GM23338 (cell line): ENCODE results near the gene NENF. TPM values are rescaled to one million over a fixed set of nuclear protein-coding genes. Genes with fewer than 3 reads are reported as not detected.

Experiments used
- ATAC-seq: fragments of 200-7000 bp; cut with Tn5 transposase; 3 replicates; pipeline ENCODE4 v1.9.1; 2020
- DNase-seq: peaks from one replicate; pipeline ENCODE4 v3.0.0-alpha.2; 2015; ENCODE audit warnings: low spot score
- H2AFZ ChIP-seq: fragments of 200-600 bp; sonication (generic); 2 replicates; pipeline ENCODE4 v1.8.0; 2016; ENCODE audit warnings: antibody characterized with exemption, mild to moderate bottlenecking, moderate library complexity
- H3F3A ChIP-seq: fragments of 200-600 bp; sonication (generic); replicated peaks from 2 replicates; pipeline ENCODE4 v1.8.0; 2017; ENCODE audit warnings: antibody characterized with exemption, mixed run types, low read depth
- H3K27ac ChIP-seq: fragments of 200-600 bp; sonication (generic); 2 replicates; pipeline ENCODE4 v1.6.1; 2016; ENCODE audit warnings: low read depth
- H3K27me3 ChIP-seq: fragments of 200-600 bp; sonication (generic); 2 replicates; pipeline ENCODE4 v1.8.0; 2016; ENCODE audit warnings: mild to moderate bottlenecking, mixed run types, moderate library complexity; ENCODE audit not compliant: insufficient read depth
- H3K36me3 ChIP-seq: fragments of 200-600 bp; sonication (generic); 2 replicates; pipeline ENCODE4 v1.8.0; 2016; ENCODE audit warnings: mild to moderate bottlenecking; ENCODE audit not compliant: insufficient read depth
- H3K4me1 ChIP-seq: fragments of 200-600 bp; sonication (generic); 2 replicates; pipeline ENCODE4 v1.8.0; 2016; ENCODE audit warnings: mild to moderate bottlenecking, moderate library complexity; ENCODE audit not compliant: insufficient read depth
- H3K4me2 ChIP-seq: fragments of 200-600 bp; sonication (generic); 2 replicates; pipeline ENCODE4 v1.7.1; 2017; ENCODE audit warnings: mixed run types
- H3K4me3 ChIP-seq: fragments of 200-600 bp; sonication (generic); 2 replicates; pipeline ENCODE4 v1.6.1; 2016; ENCODE audit warnings: mixed run types
- H3K79me2 ChIP-seq: fragments of 200-600 bp; sonication (generic); replicated peaks from 2 replicates; pipeline ENCODE4 v1.8.0; 2017; ENCODE audit warnings: mild to moderate bottlenecking; ENCODE audit not compliant: insufficient read depth
- H3K9me2 ChIP-seq: fragments of 200-600 bp; sonication (generic); 2 replicates; pipeline ENCODE4 v1.8.0; 2017; ENCODE audit not compliant: insufficient read depth
- H4K20me1 ChIP-seq: fragments of 200-600 bp; sonication (generic); replicated peaks from 2 replicates; pipeline ENCODE4 v1.8.0; 2017; ENCODE audit warnings: mild to moderate bottlenecking; ENCODE audit not compliant: insufficient read depth
- H3K27ac Mint-ChIP-seq: 2 replicates; pipeline ENCODE4 v1.8.0; 2020; ENCODE audit warnings: inconsistent platforms, mild to moderate bottlenecking, moderate library complexity, mixed read lengths
- H3K27me3 Mint-ChIP-seq: 3 replicates; pipeline ENCODE4 v1.8.0; 2022; ENCODE audit warnings: low read depth, mild to moderate bottlenecking, moderate library complexity, mixed read lengths, inconsistent platforms; ENCODE audit not compliant: insufficient read depth, poor library complexity
- H3K36me3 Mint-ChIP-seq: 3 replicates; pipeline ENCODE4 v1.8.0; 2021; ENCODE audit warnings: low read depth, mild to moderate bottlenecking, inconsistent platforms, moderate library complexity, mixed read lengths
- H3K4me1 Mint-ChIP-seq: 3 replicates; pipeline ENCODE4 v1.8.0; 2020; ENCODE audit warnings: mild to moderate bottlenecking, inconsistent platforms, mixed read lengths
- H3K4me3 Mint-ChIP-seq: 3 replicates; pipeline ENCODE4 v1.8.0; 2021; ENCODE audit warnings: moderate library complexity, mild to moderate bottlenecking, inconsistent platforms, mixed read lengths
- H3K9me3 Mint-ChIP-seq: 3 replicates; pipeline ENCODE4 v1.8.0; 2020; ENCODE audit warnings: moderate library complexity, mild to moderate bottlenecking, inconsistent platforms, mixed read lengths
- ETS1 ChIP-seq: IDR thresholded peaks from 2 replicates; pipeline ENCODE4 v1.6.1; 2016; ENCODE audit warnings: antibody characterized with exemption
- EZH2 ChIP-seq: fragments of 200-600 bp; sonication (generic); IDR thresholded peaks from one replicate; pipeline ENCODE4 v1.8.0; 2017; ENCODE audit warnings: antibody characterized with exemption, mild to moderate bottlenecking, low read depth; ENCODE audit not compliant: unreplicated experiment
- EZH2phosphoT487 ChIP-seq: fragments of 200-600 bp; sonication (generic); IDR thresholded peaks from one replicate; pipeline ENCODE4 v1.8.1; 2018; ENCODE audit warnings: antibody characterized with exemption; ENCODE audit not compliant: unreplicated experiment
- JUNB ChIP-seq: IDR thresholded peaks from one replicate; pipeline ENCODE4 v1.6.1; 2016; ENCODE audit warnings: antibody characterized with exemption; ENCODE audit not compliant: unreplicated experiment
- NANOG ChIP-seq: IDR thresholded peaks from 2 replicates; pipeline ENCODE4 v1.6.1; 2016; ENCODE audit warnings: antibody characterized with exemption, borderline replicate concordance
- POLR2AphosphoS5 ChIP-seq: IDR thresholded peaks from 2 replicates; pipeline ENCODE4 v1.6.1; 2016; ENCODE audit warnings: antibody characterized with exemption, low read depth
- REST ChIP-seq: IDR thresholded peaks from one replicate; pipeline ENCODE4 v1.6.1; 2018; ENCODE audit warnings: antibody characterized with exemption; ENCODE audit not compliant: unreplicated experiment
- STAT1 ChIP-seq: IDR thresholded peaks from one replicate; pipeline ENCODE4 v1.6.1; 2016; ENCODE audit warnings: antibody characterized with exemption; ENCODE audit not compliant: unreplicated experiment
- ZNF114 ChIP-seq: fragments of 250-450 bp; sonication (Bioruptor Pico); IDR thresholded peaks from 2 replicates; pipeline ENCODE4 v1.5.0; 2020; ENCODE audit warnings: mild to moderate bottlenecking, moderate library complexity
- ZNF331 ChIP-seq: fragments of 250-450 bp; sonication (Bioruptor Pico); IDR thresholded peaks from 2 replicates; pipeline ENCODE4 v1.5.0; 2020; ENCODE audit warnings: low read depth, mild to moderate bottlenecking, moderate library complexity
- ZNF462 ChIP-seq: fragments of 250-450 bp; sonication (Bioruptor Pico); IDR thresholded peaks from 2 replicates; pipeline ENCODE4 v1.5.0; 2020; ENCODE audit warnings: mild to moderate bottlenecking, moderate library complexity
- polyA plus RNA-seq: library from polyadenylated mRNA; unstranded; fragments of >200 nt; fragmentation: Nextera tagmentation; extraction: Ambion mirVana; gene quantifications from 2 replicates; pipeline ENCODE4 v1.2.1, GENCODE V29; 2016
- total RNA-seq: library from RNA; depleted of rRNA; stranded (reverse); fragments of >200 nt; shearing (Covaris generic); gene quantifications from 2 replicates; pipeline ENCODE4 v1.2.3, GENCODE V29; 2014
- TF ChIP-seq, protein P1 (sequence below), 2 experiments: fragments of 200-600 bp in 1 of 2; sonication (generic) in 1 of 2; conservative IDR thresholded peaks; 2 replicates each; pipeline versions ENCODE4 v1.5.1 to v1.6.1; 2016 to 2017; ENCODE audit warnings: antibody characterized with exemption in 2 of 2, low read depth in 2 of 2, mild to moderate bottlenecking in 2 of 2, moderate library complexity in 1 of 2

NENF gene
- total and polyA plus RNA-seq, 2 experiments from 2014 or later, result 27.6 to 60.7 TPM

DNA sequence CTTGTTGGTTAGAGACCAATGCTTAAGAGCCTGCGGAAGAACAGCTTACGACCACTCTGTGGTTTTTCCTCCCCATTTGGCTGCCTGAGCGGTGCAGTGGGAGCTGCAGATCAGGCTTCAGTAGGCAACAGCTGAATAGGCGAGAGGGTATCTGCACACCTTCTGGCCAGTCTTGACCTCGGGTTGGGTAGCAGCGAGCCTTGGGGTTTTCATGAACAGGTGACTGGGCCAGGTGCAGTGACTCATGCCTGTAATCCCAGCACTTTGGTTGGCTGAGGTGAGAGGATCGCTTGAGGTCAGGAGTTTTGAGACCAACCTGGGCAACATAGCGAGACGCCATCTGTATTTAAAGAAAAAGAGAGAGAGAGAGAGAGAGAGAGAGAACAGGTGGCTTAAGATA, 41.0 kb downstream of the NENF start:
- DNase-seq (no peak), ATAC-seq (no peak)
- no peaks in the 10 kb centered on the region for H3F3A ChIP-seq
- H4K20me1 ChIP-seq, result no peaks in the 10 kb centered on the region
- Mint-ChIP-seq H3K27me3 (peaks cover 17% of the 10 kb centered on the region), H3K27ac (no peak overlapping the region), H3K9me3 (peaks cover 12% of the 10 kb centered on the region), H3K4me1 (no peaks in the 10 kb centered on the region), H3K36me3 (peaks cover 5% of the 10 kb centered on the region; the same call in 1 of the 3 replicates), H3K4me3 (no peak overlapping the region)
- H3K4me2 ChIP-seq, result no peak overlapping the region
- no peak overlapping the region for H2AFZ ChIP-seq
- no peak overlapping the region for H3K4me3 ChIP-seq
- no peaks in the 10 kb centered on the region for H3K36me3 ChIP-seq
- no peak for TF ChIP-seq JUNB
- TF ChIP-seq STAT1, result no peak
- TF ChIP-seq EZH2, result no peak
- TF ChIP-seq POLR2AphosphoS5, result no peak
- TF ChIP-seq ZNF462 (CRISPR knock-in tag), result no peak
- TF ChIP-seq REST, result no peak
- TF ChIP-seq EZH2phosphoT487, result no peak
- no peak for TF ChIP-seq NANOG
- TF ChIP-seq ZNF331 (CRISPR knock-in tag), result no peak
- TF ChIP-seq, protein P1, sequence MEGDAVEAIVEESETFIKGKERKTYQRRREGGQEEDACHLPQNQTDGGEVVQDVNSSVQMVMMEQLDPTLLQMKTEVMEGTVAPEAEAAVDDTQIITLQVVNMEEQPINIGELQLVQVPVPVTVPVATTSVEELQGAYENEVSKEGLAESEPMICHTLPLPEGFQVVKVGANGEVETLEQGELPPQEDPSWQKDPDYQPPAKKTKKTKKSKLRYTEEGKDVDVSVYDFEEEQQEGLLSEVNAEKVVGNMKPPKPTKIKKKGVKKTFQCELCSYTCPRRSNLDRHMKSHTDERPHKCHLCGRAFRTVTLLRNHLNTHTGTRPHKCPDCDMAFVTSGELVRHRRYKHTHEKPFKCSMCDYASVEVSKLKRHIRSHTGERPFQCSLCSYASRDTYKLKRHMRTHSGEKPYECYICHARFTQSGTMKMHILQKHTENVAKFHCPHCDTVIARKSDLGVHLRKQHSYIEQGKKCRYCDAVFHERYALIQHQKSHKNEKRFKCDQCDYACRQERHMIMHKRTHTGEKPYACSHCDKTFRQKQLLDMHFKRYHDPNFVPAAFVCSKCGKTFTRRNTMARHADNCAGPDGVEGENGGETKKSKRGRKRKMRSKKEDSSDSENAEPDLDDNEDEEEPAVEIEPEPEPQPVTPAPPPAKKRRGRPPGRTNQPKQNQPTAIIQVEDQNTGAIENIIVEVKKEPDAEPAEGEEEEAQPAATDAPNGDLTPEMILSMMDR (conservative IDR thresholded peaks at IDR 0.05; ENCODE audit: low read depth in 2 of 2), result no peak
- TF ChIP-seq ZNF114 (CRISPR knock-in tag), result no peak
- no peak for TF ChIP-seq ETS1
- no peaks in the 10 kb centered on the region for H3K4me1 ChIP-seq
- no peak overlapping the region for H3K27ac ChIP-seq
- no peaks in the 10 kb centered on the region for H3K27me3 ChIP-seq
- H3K79me2 ChIP-seq, result no peaks in the 10 kb centered on the region
- H3K9me2 ChIP-seq, result no peaks in the 10 kb centered on the region
